ENCODE results near the gene COLEC12. TPM values are rescaled to one million over a fixed set of nuclear protein-coding genes. Genes with fewer than 3 reads are reported as not detected.

Gene COLEC12
- total and polyA plus RNA-seq, 9 donors = 0.78 to 20.7 (median 5.9) TPM

DNA sequence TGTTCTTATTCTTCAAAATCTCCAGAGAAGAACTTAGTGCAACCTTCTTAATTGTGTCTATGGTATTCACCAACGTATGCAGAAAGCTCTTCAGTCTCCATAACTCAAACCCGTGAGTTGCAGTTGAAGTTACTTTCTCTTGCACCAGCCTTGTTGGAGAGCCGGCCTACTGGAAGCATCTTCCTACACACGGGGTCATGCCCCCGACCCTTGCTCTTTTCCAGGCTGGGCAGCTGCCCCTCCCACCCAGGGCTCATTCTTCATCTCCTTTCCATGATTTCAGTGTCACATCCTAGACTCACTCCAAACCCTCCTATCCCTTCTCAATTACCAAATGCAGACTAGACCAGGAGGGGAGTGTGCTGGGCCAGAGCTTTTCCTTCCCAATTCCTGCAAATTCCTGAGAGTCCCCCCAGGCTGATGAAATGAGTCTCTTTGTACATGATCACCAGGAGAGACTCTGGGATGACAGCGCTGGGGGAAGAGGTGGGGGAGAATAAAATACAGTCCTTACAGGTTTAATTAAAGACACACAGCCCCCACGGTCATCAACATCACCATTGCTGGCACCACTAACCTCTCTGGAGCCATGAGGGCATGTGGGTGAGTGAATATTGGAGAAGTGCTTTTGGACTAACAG, 75.3 kb downstream of the COLEC12 start:
- Histone ChIP-seq H3K9me3 (no peaks in the 10 kb centered on the region), H3K4me1 (ENCODE audit: insufficient read depth) (no peaks in the 10 kb centered on the region), H3K36me3 (no peaks in the 10 kb centered on the region), H3K4me3 (no peak overlapping the region), H3K27me3 (no peaks in the 10 kb centered on the region), H3K27ac (no peak overlapping the region)
- TF ChIP-seq EP300 (IDR thresholded peaks at IDR 0.05) (no peak), CTCF (IDR thresholded peaks at IDR 0.05) (no peak), POLR2A (IDR thresholded peaks at IDR 0.05) (no peak)
- no peak for DNase-seq
- intact Hi-C loops (cut with DNase I) = no loop called here
- WGBS, 3 donors = 70 to 78% (median 72%) methylated on average over 7 of the region's 7 CpGs

DNA sequence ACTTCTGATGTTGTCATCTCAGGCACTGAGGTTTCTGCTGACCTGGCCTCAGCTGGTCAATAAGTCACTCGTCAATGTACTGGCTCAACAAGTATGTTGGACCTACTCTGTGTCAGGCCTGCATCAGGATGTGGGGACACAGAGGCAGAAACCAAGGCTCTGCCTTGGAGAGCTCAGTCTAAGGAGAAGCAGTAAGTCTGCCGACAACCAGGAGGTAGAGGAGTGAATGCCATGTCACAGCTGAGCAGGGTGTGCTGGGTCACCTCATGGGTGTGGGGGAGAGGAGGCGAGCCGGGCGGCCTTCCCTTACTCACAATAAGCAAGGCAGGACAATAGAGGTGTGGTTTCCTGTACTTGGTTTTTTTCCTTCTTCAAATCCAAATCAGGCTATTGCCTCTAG, 75.8 kb downstream of the COLEC12 start:
- no peaks in the 10 kb centered on the region for H3K36me3 ChIP-seq
- no peaks in the 10 kb centered on the region for H3K27me3 ChIP-seq
- no peaks in the 10 kb centered on the region for H3K9me3 ChIP-seq
- H3K4me1 ChIP-seq (ENCODE audit: insufficient read depth) = no peaks in the 10 kb centered on the region
- no peak overlapping the region for H3K27ac ChIP-seq
- no peak for DNase-seq
- 82 to 90% (median 83%) methylated on average over 5 of the region's 5 CpGs for WGBS, 3 donors
- H3K4me3 ChIP-seq = no peak overlapping the region
- no peak for TF ChIP-seq CTCF (IDR thresholded peaks at IDR 0.05)
- TF ChIP-seq POLR2A (IDR thresholded peaks at IDR 0.05) = no peak
- no peak for TF ChIP-seq EP300 (IDR thresholded peaks at IDR 0.05)
- intact Hi-C loops (cut with DNase I) = no loop called here

DNA sequence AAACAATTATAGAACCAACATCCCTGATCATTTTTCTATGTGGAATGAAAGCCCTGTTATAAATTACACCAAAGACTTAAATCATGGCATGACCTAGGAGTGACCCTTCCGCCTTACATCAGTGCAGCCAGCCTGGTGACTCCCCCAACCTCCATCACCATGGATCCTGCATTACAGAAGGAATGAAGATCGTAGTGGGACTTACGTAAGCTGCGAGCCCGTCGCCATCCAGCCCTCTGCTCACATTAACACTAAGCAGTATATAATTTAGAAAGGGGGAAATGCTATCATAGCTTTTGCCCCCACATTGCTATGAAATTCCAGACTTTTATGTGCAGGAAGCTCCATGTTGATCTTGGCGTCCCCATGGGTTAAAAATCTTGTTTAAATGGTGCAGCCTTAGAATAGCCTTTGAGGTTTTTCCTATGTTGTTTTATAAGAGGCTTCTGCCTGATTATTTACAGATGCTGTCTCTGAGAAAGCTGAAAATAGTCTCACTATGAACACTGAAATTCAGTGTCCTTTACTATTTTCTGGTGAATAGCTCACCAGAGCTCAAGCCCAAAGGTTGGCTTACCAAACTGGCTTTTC, 76.3 kb downstream of the COLEC12 start:
- DNase-seq = no peak
- Histone ChIP-seq H3K36me3 (no peaks in the 10 kb centered on the region), H3K9me3 (no peaks in the 10 kb centered on the region), H3K27ac (no peak overlapping the region), H3K27me3 (no peaks in the 10 kb centered on the region), H3K4me3 (no peak overlapping the region), H3K4me1 (ENCODE audit: insufficient read depth) (no peaks in the 10 kb centered on the region)
- 60 to 88% (median 80%) methylated on average over 7 of the region's 7 CpGs for whole genome bisulfite sequencing, 3 donors
- intact Hi-C loops (cut with DNase I) = no loop called here
- no peak for TF ChIP-seq CTCF (IDR thresholded peaks at IDR 0.05)
- TF ChIP-seq POLR2A (IDR thresholded peaks at IDR 0.05) = no peak
- no peak for TF ChIP-seq EP300 (IDR thresholded peaks at IDR 0.05)

- no peak for DNase-seq
- no peaks in the 10 kb centered on the region for H3K4me1 ChIP-seq (ENCODE audit: insufficient read depth)
- H3K9me3 ChIP-seq = no peaks in the 10 kb centered on the region
Observed at GRCh38 chr18:422966-423365, 77.5 kb downstream of the COLEC12 start.

More at GRCh38 chr18:422966-423365, 77.5 kb downstream of the COLEC12 start:
- 62 to 83% (median 73%) methylated on average over 4 of the region's 4 CpGs for WGBS, 3 donors
- TF ChIP-seq POLR2A (IDR thresholded peaks at IDR 0.05) (no peak), EP300 (IDR thresholded peaks at IDR 0.05) (no peak), CTCF (IDR thresholded peaks at IDR 0.05) (no peak)
- Histone ChIP-seq H3K36me3 (no peaks in the 10 kb centered on the region), H3K27me3 (no peaks in the 10 kb centered on the region), H3K27ac (no peak overlapping the region), H3K4me3 (no peak overlapping the region)
- intact Hi-C loops (cut with DNase I) = no loop called here
